ENCODE data around the gene ATP5PB. TPM values are rescaled to one million over a fixed set of nuclear protein-coding genes. Genes with fewer than 3 reads are reported as not detected.

Gene ATP5PB
- total RNA-seq, 2 donors from 2014 or later, result 92.1 to 99.9 TPM

DNA sequence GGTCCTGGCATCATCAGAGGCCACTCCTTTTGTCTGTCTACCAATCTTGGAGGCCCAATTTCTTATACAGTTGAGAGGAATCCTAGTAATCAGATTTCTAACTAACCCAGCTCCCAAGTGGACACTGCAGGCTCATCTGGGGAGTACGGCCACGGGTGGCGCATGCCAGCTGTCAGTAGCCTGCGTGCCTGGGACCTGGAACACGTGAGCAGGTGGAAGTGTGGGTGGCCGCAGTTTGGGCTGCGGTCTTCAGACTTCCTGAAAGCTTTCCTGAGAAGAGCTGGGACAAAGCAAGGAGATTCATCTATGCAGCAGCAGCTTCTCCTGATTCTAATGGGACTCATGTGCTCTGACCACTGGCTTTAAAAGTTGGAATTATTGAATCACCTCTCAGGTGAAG, 41.8 kb downstream of the ATP5PB start:
- H3K4me1 ChIP-seq (ENCODE audit: control insufficient read depth in 1 of 2, low read depth in 2 of 2), result no peaks in the 10 kb centered on the region
- H3K9me3 ChIP-seq, result no peaks in the 10 kb centered on the region
- no peak overlapping the region for H3K4me3 ChIP-seq
- H3K27me3 ChIP-seq (replicated peaks; ENCODE audit: insufficient read depth), result no peaks in the 10 kb centered on the region
- DNase-seq (ENCODE audit: low spot score) (no peak), ATAC-seq (ENCODE audit: insufficient number of reproducible peaks, low FRiP score, low read depth) (no peak)
- peak overlapping the region in 1 of 2 donors; percentile 43 for H3K27ac ChIP-seq
- TF ChIP-seq, protein P1, sequence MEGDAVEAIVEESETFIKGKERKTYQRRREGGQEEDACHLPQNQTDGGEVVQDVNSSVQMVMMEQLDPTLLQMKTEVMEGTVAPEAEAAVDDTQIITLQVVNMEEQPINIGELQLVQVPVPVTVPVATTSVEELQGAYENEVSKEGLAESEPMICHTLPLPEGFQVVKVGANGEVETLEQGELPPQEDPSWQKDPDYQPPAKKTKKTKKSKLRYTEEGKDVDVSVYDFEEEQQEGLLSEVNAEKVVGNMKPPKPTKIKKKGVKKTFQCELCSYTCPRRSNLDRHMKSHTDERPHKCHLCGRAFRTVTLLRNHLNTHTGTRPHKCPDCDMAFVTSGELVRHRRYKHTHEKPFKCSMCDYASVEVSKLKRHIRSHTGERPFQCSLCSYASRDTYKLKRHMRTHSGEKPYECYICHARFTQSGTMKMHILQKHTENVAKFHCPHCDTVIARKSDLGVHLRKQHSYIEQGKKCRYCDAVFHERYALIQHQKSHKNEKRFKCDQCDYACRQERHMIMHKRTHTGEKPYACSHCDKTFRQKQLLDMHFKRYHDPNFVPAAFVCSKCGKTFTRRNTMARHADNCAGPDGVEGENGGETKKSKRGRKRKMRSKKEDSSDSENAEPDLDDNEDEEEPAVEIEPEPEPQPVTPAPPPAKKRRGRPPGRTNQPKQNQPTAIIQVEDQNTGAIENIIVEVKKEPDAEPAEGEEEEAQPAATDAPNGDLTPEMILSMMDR (IDR thresholded peaks at IDR 0.05), result no peak
- no peaks in the 10 kb centered on the region for H3K36me3 ChIP-seq

DNA sequence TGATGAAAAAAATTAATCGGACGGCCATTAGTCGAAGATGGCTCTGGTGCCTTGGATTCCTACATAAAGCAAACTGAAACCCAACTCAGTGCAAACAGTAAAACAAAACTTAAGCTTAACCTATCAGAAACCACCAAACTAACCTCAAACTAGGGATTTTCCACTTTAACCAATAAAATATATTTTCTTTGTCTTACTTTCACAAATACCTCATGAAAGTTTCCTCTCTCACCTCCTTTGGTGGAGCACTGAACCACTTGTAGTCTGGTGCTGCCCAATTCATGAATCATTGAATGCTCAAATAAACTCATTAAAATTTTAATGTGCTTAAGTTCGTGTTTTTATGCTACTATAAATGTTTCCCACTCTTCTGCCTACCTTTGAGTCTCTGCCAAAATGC, 47.1 kb downstream of the ATP5PB start:
- DNase-seq (ENCODE audit: low spot score) (no peak), ATAC-seq (ENCODE audit: insufficient number of reproducible peaks, low FRiP score, low read depth) (no peak)
- no peaks in the 10 kb centered on the region for H3K9me3 ChIP-seq
- no peaks in the 10 kb centered on the region for H3K27me3 ChIP-seq (replicated peaks; ENCODE audit: insufficient read depth)
- TF ChIP-seq, protein P1 (IDR thresholded peaks at IDR 0.05), result no peak
- no peak overlapping the region for H3K4me3 ChIP-seq
- no peaks in the 10 kb centered on the region for H3K36me3 ChIP-seq
- no peak overlapping the region for H3K27ac ChIP-seq
- no peaks in the 10 kb centered on the region for H3K4me1 ChIP-seq (ENCODE audit: control insufficient read depth in 1 of 2, low read depth in 2 of 2)

DNA sequence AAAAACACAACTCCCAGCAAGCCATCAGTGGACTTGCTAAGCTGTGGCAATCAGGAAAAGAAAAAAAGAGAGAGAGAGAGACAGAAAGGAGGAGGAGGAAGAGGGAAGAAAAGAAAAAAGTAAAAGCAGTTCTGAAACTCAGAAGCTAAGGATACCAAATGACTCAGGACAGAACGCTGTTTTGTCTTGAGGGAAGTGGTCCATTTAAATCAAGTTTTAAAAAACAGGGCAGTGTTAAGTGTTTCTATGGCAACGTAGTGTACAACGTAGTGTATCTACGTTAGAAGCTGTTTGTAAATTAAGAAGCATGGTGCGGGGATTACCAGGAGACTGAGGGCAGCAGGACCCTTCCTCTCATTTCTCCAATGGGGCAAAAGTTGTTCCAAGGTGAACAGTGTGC, 48.3 kb downstream of the ATP5PB start:
- DNase-seq (ENCODE audit: low spot score) (no peak), ATAC-seq (ENCODE audit: insufficient number of reproducible peaks, low FRiP score, low read depth) (no peak)
- Histone ChIP-seq H3K4me3 (no peak overlapping the region), H3K4me1 (ENCODE audit: control insufficient read depth in 1 of 2, low read depth in 2 of 2) (no peaks in the 10 kb centered on the region), H3K36me3 (no peaks in the 10 kb centered on the region), H3K27me3 (replicated peaks; ENCODE audit: insufficient read depth) (no peaks in the 10 kb centered on the region), H3K9me3 (no peaks in the 10 kb centered on the region), H3K27ac (no peak overlapping the region)
- TF ChIP-seq, protein P1 (IDR thresholded peaks at IDR 0.05), result no peak

DNA sequence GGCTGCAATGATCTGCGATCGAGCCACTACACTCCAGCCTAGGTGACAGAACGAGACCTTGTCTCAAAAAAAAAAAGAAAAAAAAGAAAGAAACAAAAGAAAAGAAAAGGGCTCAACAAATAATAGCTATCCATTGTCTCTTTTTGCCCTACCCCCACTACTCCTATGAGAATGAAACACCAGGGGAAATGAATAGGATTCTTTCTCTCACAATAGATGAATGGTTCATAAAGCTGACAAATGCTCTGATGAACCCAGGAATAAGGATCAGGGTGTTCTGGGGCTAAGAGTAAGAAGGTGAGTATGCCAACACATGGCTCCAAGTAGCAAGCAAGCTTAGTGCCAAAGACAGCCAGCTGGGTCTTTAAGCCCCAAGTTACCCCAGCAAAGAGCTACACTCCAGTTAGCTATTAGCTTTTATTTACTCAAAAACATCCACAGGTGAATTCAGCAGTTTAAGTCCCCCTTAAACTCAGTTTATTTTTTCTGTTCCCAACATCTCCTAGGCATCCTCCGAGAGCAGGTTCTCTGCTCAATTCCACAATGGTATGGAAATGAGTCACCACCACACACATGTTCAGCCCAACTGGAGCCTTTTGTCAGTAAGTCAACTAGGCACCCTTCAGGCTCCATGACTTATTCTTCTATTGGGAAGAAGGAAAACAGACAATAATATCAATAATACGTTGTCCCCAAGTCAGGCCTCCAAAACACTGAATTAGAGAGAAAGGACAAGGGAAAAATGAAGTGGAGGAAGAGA, 49.9 kb downstream of the ATP5PB start:
- Histone ChIP-seq H3K27me3 (replicated peaks; ENCODE audit: insufficient read depth) (no peaks in the 10 kb centered on the region), H3K27ac (no peak overlapping the region), H3K9me3 (no peaks in the 10 kb centered on the region), H3K4me3 (no peak overlapping the region), H3K36me3 (no peaks in the 10 kb centered on the region), H3K4me1 (ENCODE audit: control insufficient read depth in 1 of 2, low read depth in 2 of 2) (no peaks in the 10 kb centered on the region)
- no peak for DNase-seq (ENCODE audit: low spot score)
- TF ChIP-seq, protein P1 (IDR thresholded peaks at IDR 0.05), result no peak
- no peak for ATAC-seq (ENCODE audit: insufficient number of reproducible peaks, low FRiP score, low read depth)

DNA sequence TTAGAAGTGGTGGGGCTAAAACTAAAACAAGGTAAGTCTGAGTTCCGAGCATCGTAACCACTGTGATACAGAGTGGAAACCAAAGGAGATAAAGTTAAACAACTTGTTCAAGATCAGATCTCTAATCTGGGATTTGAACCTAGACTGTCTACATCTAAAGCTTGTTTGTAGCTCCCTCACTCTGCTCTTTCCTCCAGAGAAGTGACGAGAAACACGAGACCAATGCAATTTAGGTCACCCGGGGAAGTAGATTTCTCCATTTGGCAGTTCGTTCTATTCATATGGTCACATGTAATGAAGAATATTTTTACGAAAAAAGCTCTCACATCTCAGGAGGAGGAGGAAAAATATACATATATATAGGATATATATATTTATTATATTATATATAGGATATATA, 52.4 kb downstream of the ATP5PB start:
- Histone ChIP-seq H3K27ac (no peak overlapping the region), H3K4me3 (peak overlapping the region; percentile 39), H3K9me3 (no peaks in the 10 kb centered on the region), H3K4me1 (ENCODE audit: control insufficient read depth in 1 of 2, low read depth in 2 of 2) (peaks cover 0 to 3% of the 10 kb centered on the region in 2 donors), H3K27me3 (replicated peaks; ENCODE audit: insufficient read depth) (no peaks in the 10 kb centered on the region), H3K36me3 (no peaks in the 10 kb centered on the region)
- DNase-seq (ENCODE audit: low spot score) (no peak), ATAC-seq (ENCODE audit: insufficient number of reproducible peaks, low FRiP score, low read depth) (no peak)
- TF ChIP-seq, protein P1 (IDR thresholded peaks at IDR 0.05), result no peak
